HEK293 (cell line): ENCODE results near the gene SH3RF3.

ENCODE experiments used
- BCL11B ChIP-seq: fragments of 450-650 bp; formaldehyde crosslinking; IDR thresholded peaks from 2 replicates; pipeline ENCODE4 v1.5.1; 2016; ENCODE audit warnings: low read depth, missing biosample characterization, missing genetic modification characterization
- GLI4 ChIP-seq: fragments of 450-650 bp; formaldehyde crosslinking; IDR thresholded peaks from 2 replicates; pipeline ENCODE4 v1.5.1; 2016; ENCODE audit warnings: missing biosample characterization, missing genetic modification characterization
- SP3 ChIP-seq: fragments of 450-650 bp; formaldehyde crosslinking; IDR thresholded peaks from 2 replicates; pipeline ENCODE4 v1.5.1; 2016; ENCODE audit warnings: missing biosample characterization, missing genetic modification characterization
- ZBTB17 ChIP-seq: fragments of 450-650 bp; formaldehyde crosslinking; IDR thresholded peaks from 2 replicates; pipeline ENCODE4 v1.5.1; 2016; ENCODE audit warnings: missing biosample characterization, missing genetic modification characterization
- ZBTB7A ChIP-seq: fragments of 450-650 bp; formaldehyde crosslinking; IDR thresholded peaks from 2 replicates; pipeline ENCODE4 v1.5.1; 2016; ENCODE audit warnings: low read depth, missing biosample characterization, missing genetic modification characterization
- ZBTB8A ChIP-seq: fragments of 450-650 bp; formaldehyde crosslinking; IDR thresholded peaks from 2 replicates; pipeline ENCODE4 v1.5.1; 2016; ENCODE audit warnings: missing biosample characterization, missing genetic modification characterization
- ZNF248 ChIP-seq: fragments of 450-650 bp; formaldehyde crosslinking; IDR thresholded peaks from 2 replicates; pipeline ENCODE4 v1.5.1; 2017; ENCODE audit warnings: missing biosample characterization, missing genetic modification characterization
- ZNF274 ChIP-seq, 2 experiments: fragments of 200-500 bp in 1 of 2; fragments of 450-650 bp in 1 of 2; sonication (Bioruptor generic) in 1 of 2; formaldehyde crosslinking in 1 of 2; IDR thresholded peaks; 2 replicates each; pipeline versions ENCODE4 v1.5.1 to v1.6.1; 2014 to 2016; ENCODE audit warnings: borderline replicate concordance in 1 of 2, inconsistent platforms in 1 of 2, low read length in 1 of 2, missing biosample characterization in 1 of 2, missing genetic modification characterization in 1 of 2
- ZNF549 ChIP-seq: fragments of 450-650 bp; IDR thresholded peaks from 2 replicates; pipeline ENCODE4 v1.5.1; 2018; ENCODE audit warnings: missing biosample characterization, missing genetic modification characterization, mild to moderate bottlenecking, inconsistent platforms, moderate library complexity
- ZNF571 ChIP-seq: fragments of 450-650 bp; formaldehyde crosslinking; IDR thresholded peaks from 2 replicates; pipeline ENCODE4 v1.5.0; 2017; ENCODE audit warnings: missing biosample characterization, missing genetic modification characterization
- ZNF791 ChIP-seq: fragments of 450-650 bp; formaldehyde crosslinking; IDR thresholded peaks from 2 replicates; pipeline ENCODE4 v1.5.1; 2016; ENCODE audit warnings: missing biosample characterization, missing genetic modification characterization
- TF ChIP-seq, protein P1 (sequence below): fragments of 450-650 bp; formaldehyde crosslinking; IDR thresholded peaks from 2 replicates; pipeline ENCODE4 v1.5.1; 2016; ENCODE audit warnings: missing biosample characterization, missing genetic modification characterization
- TF ChIP-seq, protein P2 (sequence below): IDR thresholded peaks from 2 replicates; pipeline ENCODE4 v1.6.1; 2011; ENCODE audit warnings: mild to moderate bottlenecking, low read depth, low read length, borderline replicate concordance
- TF ChIP-seq, protein P3 (sequence below): fragments of 450-650 bp; formaldehyde crosslinking; IDR thresholded peaks from 2 replicates; pipeline ENCODE4 v1.5.1; 2016; ENCODE audit warnings: missing biosample characterization, missing genetic modification characterization

DNA sequence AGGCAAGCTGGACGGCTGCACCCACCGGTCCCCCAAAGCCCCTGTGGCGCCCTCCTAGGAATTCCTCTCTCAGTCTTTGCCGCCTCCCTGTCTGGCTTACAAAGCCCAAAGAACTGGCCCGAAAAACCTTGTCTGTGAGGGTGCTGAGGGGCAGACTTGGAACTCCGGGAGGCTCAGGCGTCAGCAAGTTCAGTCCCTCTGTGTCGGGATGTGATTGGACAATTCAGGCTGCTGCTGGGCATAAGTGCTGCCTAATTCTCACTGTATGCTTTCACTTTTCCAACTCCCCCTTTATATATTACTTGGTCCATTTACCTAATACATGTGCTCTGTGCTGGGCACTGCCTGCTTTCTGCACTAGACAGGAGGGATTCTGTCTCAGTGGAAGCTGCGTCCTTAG lies 20.3 kb upstream of the SH3RF3 start:
- TF ChIP-seq ZBTB7A (tag by site-specific recombination) (no peak), ZNF571 (tag by site-specific recombination) (no peak), BCL11B (tag by site-specific recombination) (no peak), ZBTB17 (tag by site-specific recombination) (no peak), ZNF274 (IDR thresholded peaks at IDR 0.05; ENCODE audit: low read length) (no peak), ZNF274 (tag by site-specific recombination; IDR thresholded peaks at IDR 0.05; ENCODE audit: borderline replicate concordance) (no peak), ZNF791 (tag by site-specific recombination) (no peak), ZNF248 (tag by site-specific recombination) (no peak), GLI4 (tag by site-specific recombination) (no peak), ZNF549 (tag by site-specific recombination) (no peak), SP3 (tag by site-specific recombination) (no peak), ZBTB8A (tag by site-specific recombination) (no peak)
- TF ChIP-seq, protein P1, sequence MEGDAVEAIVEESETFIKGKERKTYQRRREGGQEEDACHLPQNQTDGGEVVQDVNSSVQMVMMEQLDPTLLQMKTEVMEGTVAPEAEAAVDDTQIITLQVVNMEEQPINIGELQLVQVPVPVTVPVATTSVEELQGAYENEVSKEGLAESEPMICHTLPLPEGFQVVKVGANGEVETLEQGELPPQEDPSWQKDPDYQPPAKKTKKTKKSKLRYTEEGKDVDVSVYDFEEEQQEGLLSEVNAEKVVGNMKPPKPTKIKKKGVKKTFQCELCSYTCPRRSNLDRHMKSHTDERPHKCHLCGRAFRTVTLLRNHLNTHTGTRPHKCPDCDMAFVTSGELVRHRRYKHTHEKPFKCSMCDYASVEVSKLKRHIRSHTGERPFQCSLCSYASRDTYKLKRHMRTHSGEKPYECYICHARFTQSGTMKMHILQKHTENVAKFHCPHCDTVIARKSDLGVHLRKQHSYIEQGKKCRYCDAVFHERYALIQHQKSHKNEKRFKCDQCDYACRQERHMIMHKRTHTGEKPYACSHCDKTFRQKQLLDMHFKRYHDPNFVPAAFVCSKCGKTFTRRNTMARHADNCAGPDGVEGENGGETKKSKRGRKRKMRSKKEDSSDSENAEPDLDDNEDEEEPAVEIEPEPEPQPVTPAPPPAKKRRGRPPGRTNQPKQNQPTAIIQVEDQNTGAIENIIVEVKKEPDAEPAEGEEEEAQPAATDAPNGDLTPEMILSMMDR (tag by site-specific recombination) = no peak
- TF ChIP-seq, protein P2, sequence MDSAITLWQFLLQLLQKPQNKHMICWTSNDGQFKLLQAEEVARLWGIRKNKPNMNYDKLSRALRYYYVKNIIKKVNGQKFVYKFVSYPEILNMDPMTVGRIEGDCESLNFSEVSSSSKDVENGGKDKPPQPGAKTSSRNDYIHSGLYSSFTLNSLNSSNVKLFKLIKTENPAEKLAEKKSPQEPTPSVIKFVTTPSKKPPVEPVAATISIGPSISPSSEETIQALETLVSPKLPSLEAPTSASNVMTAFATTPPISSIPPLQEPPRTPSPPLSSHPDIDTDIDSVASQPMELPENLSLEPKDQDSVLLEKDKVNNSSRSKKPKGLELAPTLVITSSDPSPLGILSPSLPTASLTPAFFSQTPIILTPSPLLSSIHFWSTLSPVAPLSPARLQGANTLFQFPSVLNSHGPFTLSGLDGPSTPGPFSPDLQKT = no peak
- TF ChIP-seq, protein P3, sequence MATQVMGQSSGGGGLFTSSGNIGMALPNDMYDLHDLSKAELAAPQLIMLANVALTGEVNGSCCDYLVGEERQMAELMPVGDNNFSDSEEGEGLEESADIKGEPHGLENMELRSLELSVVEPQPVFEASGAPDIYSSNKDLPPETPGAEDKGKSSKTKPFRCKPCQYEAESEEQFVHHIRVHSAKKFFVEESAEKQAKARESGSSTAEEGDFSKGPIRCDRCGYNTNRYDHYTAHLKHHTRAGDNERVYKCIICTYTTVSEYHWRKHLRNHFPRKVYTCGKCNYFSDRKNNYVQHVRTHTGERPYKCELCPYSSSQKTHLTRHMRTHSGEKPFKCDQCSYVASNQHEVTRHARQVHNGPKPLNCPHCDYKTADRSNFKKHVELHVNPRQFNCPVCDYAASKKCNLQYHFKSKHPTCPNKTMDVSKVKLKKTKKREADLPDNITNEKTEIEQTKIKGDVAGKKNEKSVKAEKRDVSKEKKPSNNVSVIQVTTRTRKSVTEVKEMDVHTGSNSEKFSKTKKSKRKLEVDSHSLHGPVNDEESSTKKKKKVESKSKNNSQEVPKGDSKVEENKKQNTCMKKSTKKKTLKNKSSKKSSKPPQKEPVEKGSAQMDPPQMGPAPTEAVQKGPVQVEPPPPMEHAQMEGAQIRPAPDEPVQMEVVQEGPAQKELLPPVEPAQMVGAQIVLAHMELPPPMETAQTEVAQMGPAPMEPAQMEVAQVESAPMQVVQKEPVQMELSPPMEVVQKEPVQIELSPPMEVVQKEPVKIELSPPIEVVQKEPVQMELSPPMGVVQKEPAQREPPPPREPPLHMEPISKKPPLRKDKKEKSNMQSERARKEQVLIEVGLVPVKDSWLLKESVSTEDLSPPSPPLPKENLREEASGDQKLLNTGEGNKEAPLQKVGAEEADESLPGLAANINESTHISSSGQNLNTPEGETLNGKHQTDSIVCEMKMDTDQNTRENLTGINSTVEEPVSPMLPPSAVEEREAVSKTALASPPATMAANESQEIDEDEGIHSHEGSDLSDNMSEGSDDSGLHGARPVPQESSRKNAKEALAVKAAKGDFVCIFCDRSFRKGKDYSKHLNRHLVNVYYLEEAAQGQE = no peak
